Natural killer cell (primary cell): Measurements from ENCODE around the gene C13orf42. TPM values are rescaled to one million over a fixed set of nuclear protein-coding genes. Genes with fewer than 3 reads are reported as not detected.

Experiments
- ATAC-seq, 3 donors: fragments of 150-1000 bp in 2 of 3; fragments of 200-7000 bp in 1 of 3; cut with Tn5 transposase; 1 replicate in 1 of 3; 2 replicates in 2 of 3; pipeline ENCODE4 v1.10.0; 2021; ENCODE audit warnings: mild to moderate bottlenecking in 2 of 3, moderate library complexity in 2 of 3
- DNase-seq, 2 donors: peaks; one replicate each; pipeline versions ENCODE4 v3.0.0 to v3.0.0-alpha.2; 2013 to 2021; ENCODE audit warnings: mixed read lengths in 1 of 2
- H3K27ac ChIP-seq: one replicate; pipeline ENCODE4 v1.5.1; 2013; ENCODE audit warnings: mild to moderate bottlenecking, low read length
- H3K27me3 ChIP-seq: one replicate; pipeline ENCODE4 v1.6.1; 2013; ENCODE audit warnings: low read length; ENCODE audit not compliant: control insufficient read depth, insufficient read depth
- H3K36me3 ChIP-seq: one replicate; pipeline ENCODE4 v1.6.1; 2013; ENCODE audit warnings: low read length; ENCODE audit not compliant: control insufficient read depth, insufficient read depth
- H3K4me1 ChIP-seq: one replicate; pipeline ENCODE4 v1.6.1; 2013; ENCODE audit warnings: low read length; ENCODE audit not compliant: control insufficient read depth, insufficient read depth
- H3K4me3 ChIP-seq: one replicate; pipeline ENCODE4 v1.5.1; 2013; ENCODE audit warnings: low read length
- H3K9me3 ChIP-seq: one replicate; pipeline ENCODE4 v1.6.1; 2013; ENCODE audit warnings: low read length; ENCODE audit not compliant: control insufficient read depth, insufficient read depth
- H3K27ac Mint-ChIP-seq, 2 donors: one replicate each; pipeline ENCODE4 v1.8.0; 2022; ENCODE audit warnings: mild to moderate bottlenecking in 2 of 2, mixed read lengths in 2 of 2, moderate library complexity in 1 of 2
- H3K27me3 Mint-ChIP-seq, 2 donors: one replicate each; pipeline ENCODE4 v1.8.0; 2022; ENCODE audit warnings: low read depth in 2 of 2, mixed read lengths in 2 of 2
- H3K36me3 Mint-ChIP-seq: one replicate; pipeline ENCODE4 v1.8.0; 2022; ENCODE audit warnings: mixed read lengths
- H3K4me1 Mint-ChIP-seq, 2 donors: one replicate each; pipeline ENCODE4 v1.8.0; 2022; ENCODE audit warnings: mixed read lengths in 2 of 2
- H3K4me3 Mint-ChIP-seq: one replicate; pipeline ENCODE4 v1.8.0; 2022; ENCODE audit warnings: mild to moderate bottlenecking, moderate library complexity, mixed read lengths
- H3K9me3 Mint-ChIP-seq, 2 donors: one replicate each; pipeline ENCODE4 v1.8.0; 2022; ENCODE audit warnings: mixed read lengths in 2 of 2
- WGBS: methylation state at CpG from one replicate; pipeline ENCODE4 v1.1.7; 2013; ENCODE audit warnings: missing lambda C conversion rate; ENCODE audit not compliant: insufficient coverage; 5-methylcytosine and 5-hydroxymethylcytosine counted together
- intact Hi-C: fragments of 100-400 bp; cut with micrococcal nuclease; formaldehyde crosslinking; loops from one replicate; pipeline ENCODE4 v1.14.2; 2022
- total RNA-seq, 4 donors: library from RNA; stranded (reverse); fragments of 120-200 nt in 1 of 4; gene quantifications; one replicate each; pipeline versions ENCODE4 v1.2.3 to v1.2.4, GENCODE V29; 2013 to 2022
- TF ChIP-seq, protein P1 (sequence below): fragments of 200-600 bp; IDR thresholded peaks from one replicate; pipeline ENCODE4 v1.8.0; 2022; ENCODE audit warnings: antibody characterized with exemption

Gene C13orf42
- total RNA-seq, 3 donors from 2014 or later (not counting 1 experiment from before 2014, with no cell fraction given), result not detected

DNA sequence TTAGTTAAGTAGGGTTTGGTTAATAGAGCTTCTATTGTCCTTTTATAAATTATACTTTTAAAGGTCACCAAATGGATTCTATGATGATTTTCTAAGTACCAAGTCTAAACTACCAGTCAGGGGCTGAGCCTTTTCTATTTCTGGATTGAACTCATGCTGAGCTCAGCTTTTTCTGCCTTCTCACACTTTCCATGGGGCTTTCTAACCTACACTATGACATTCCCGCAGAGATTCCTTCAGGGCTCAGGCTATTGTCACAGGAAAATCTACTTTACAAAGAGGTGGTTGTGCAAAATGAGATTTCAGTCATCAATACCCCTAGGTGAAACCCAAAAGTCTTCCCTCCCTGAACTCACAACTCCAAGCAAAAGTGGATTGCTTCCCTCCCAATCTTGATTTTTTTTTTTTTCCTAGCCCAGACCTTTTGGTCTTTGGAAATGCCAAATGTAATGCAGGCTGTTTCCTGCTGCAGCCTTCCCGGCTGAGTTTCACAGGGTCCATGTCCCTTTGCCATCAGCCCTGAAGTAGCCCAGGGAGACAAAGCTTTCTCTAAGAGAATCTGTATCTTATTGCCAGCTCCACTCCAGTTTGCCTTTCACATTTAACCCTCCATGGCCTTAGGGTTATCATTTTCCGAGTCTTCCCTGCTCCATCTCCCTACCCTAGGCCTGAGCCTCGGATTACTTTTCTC, 13.6 kb downstream of the C13orf42 start:
- no peaks in the 10 kb centered on the region for H3K4me1 ChIP-seq
- Mint-ChIP-seq H3K4me3 (no peak overlapping the region), H3K9me3 (no peaks in the 10 kb centered on the region), H3K27me3 (peaks cover 18 to 70% of the 10 kb centered on the region in 2 donors), H3K36me3 (no peaks in the 10 kb centered on the region), H3K27ac (no peak overlapping the region), H3K4me1 (no peaks in the 10 kb centered on the region)
- H3K27me3 ChIP-seq, result peaks cover 2% of the 10 kb centered on the region
- no peaks in the 10 kb centered on the region for H3K36me3 ChIP-seq
- TF ChIP-seq, protein P1, sequence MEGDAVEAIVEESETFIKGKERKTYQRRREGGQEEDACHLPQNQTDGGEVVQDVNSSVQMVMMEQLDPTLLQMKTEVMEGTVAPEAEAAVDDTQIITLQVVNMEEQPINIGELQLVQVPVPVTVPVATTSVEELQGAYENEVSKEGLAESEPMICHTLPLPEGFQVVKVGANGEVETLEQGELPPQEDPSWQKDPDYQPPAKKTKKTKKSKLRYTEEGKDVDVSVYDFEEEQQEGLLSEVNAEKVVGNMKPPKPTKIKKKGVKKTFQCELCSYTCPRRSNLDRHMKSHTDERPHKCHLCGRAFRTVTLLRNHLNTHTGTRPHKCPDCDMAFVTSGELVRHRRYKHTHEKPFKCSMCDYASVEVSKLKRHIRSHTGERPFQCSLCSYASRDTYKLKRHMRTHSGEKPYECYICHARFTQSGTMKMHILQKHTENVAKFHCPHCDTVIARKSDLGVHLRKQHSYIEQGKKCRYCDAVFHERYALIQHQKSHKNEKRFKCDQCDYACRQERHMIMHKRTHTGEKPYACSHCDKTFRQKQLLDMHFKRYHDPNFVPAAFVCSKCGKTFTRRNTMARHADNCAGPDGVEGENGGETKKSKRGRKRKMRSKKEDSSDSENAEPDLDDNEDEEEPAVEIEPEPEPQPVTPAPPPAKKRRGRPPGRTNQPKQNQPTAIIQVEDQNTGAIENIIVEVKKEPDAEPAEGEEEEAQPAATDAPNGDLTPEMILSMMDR, result no peak
- no peak overlapping the region for H3K27ac ChIP-seq
- 84% methylated on average over 4 of the region's 4 CpGs for WGBS
- intact Hi-C loops, result no loop called here
- no peaks in the 10 kb centered on the region for H3K9me3 ChIP-seq
- ATAC-seq (no peak), DNase-seq (no peak)
- no peak overlapping the region for H3K4me3 ChIP-seq

DNA sequence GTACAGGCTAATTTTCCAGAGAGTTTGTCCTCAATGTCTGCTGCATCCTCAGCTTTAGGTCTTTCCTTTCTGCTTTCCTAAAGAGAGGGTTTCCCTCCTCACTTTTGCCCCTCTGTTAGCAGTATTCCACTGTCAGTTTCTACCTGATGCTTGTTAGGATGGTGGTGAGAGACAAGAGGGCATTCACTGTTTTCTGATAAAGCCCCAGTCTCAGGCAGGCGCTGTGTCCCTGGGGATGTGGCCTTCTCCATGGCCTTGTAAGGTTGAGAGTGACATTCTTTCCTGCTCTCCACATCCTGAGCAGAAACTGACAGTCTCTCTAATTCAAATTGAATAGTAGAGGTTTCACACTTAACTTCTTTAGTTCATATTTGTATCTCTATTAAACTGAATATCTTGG, 14.9 kb downstream of the C13orf42 start:
- no peaks in the 10 kb centered on the region for H3K4me1 ChIP-seq
- no peak overlapping the region for H3K4me3 Mint-ChIP-seq
- no peak for ATAC-seq
- no peak overlapping the region for H3K27ac Mint-ChIP-seq
- DNase-seq, result no peak
- no peak overlapping the region for H3K4me3 ChIP-seq
- TF ChIP-seq, protein P1, result no peak
- peaks cover 2% of the 10 kb centered on the region for H3K27me3 ChIP-seq
- peaks cover 11 to 66% of the 10 kb centered on the region in 2 donors for H3K27me3 Mint-ChIP-seq
- H3K27ac ChIP-seq, result no peak overlapping the region
- H3K36me3 Mint-ChIP-seq, result no peaks in the 10 kb centered on the region
- H3K4me1 Mint-ChIP-seq, result no peaks in the 10 kb centered on the region
- 100% methylated on average over 1 of the region's 1 CpG for WGBS
- intact Hi-C loops, result no loop called here
- no peaks in the 10 kb centered on the region for H3K9me3 Mint-ChIP-seq
- H3K9me3 ChIP-seq, result no peaks in the 10 kb centered on the region
- no peaks in the 10 kb centered on the region for H3K36me3 ChIP-seq

DNA sequence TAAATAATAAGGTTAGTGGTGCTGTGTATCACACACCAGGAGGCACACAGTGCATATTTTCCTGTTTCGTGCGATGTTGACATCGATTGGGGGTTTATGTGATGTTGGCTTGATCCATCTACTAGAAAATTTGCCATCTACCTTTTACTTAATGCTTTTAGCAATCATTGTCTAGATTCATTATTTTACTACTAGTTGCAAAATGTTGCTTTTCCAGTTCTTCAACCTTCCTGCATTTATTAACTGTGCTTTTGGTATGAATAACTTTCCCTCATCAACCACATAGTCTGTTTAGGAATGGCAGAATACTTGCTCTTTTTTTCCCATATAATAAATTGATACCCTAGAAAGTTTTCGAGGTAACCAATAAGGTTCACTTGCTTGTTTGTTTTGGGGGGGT, 17.5 kb downstream of the C13orf42 start:
- Mint-ChIP-seq H3K27ac (no peak overlapping the region), H3K9me3 (no peaks in the 10 kb centered on the region), H3K36me3 (no peaks in the 10 kb centered on the region), H3K27me3 (peaks cover 11 to 50% of the 10 kb centered on the region in 2 donors), H3K4me3 (no peak overlapping the region), H3K4me1 (no peaks in the 10 kb centered on the region)
- Histone ChIP-seq H3K27ac (no peak overlapping the region), H3K4me3 (no peak overlapping the region), H3K36me3 (no peaks in the 10 kb centered on the region), H3K4me1 (no peaks in the 10 kb centered on the region), H3K9me3 (no peaks in the 10 kb centered on the region), H3K27me3 (no peaks in the 10 kb centered on the region)
- TF ChIP-seq, protein P1, result no peak
- WGBS, result 100% methylated on average over 3 of the region's 4 CpGs
- DNase-seq (no peak), ATAC-seq (no peak)
- intact Hi-C loops, result no loop called here

DNA sequence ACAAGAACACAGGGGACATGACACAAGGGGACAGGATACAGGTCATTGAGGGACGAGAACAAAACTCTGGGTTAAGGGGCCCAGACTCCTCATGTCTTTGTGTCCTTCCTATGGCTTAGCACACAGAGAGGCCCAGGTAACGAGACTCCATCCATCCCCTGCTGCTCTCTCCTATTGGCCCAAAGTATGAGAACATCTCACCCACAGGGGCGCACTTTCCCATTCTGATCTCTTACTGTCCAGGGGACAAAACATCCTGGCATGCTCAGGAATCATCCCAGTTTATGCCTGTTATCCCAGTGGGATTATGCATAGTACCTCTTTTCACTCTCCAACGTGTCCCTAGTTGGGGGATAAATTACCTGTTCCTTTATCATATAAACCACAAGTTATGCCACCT, 19.2 kb downstream of the C13orf42 start:
- H3K27me3 Mint-ChIP-seq, result peaks cover 0 to 36% of the 10 kb centered on the region in 2 donors
- no peaks in the 10 kb centered on the region for H3K9me3 Mint-ChIP-seq
- TF ChIP-seq, protein P1, result no peak
- H3K4me1 Mint-ChIP-seq, result no peaks in the 10 kb centered on the region
- 69% methylated on average over 4 of the region's 4 CpGs for WGBS
- Histone ChIP-seq H3K4me3 (no peak overlapping the region), H3K4me1 (no peaks in the 10 kb centered on the region), H3K9me3 (no peaks in the 10 kb centered on the region), H3K36me3 (no peaks in the 10 kb centered on the region), H3K27me3 (no peaks in the 10 kb centered on the region), H3K27ac (no peak overlapping the region)
- DNase-seq (no peak), ATAC-seq (no peak)
- no peaks in the 10 kb centered on the region for H3K36me3 Mint-ChIP-seq
- intact Hi-C loops, result no loop called here
- no peak overlapping the region for H3K4me3 Mint-ChIP-seq
- H3K27ac Mint-ChIP-seq, result no peak overlapping the region
